Activated naive CD8-positive, alpha-beta T cell treated with anti-CD3 and anti-CD28 coated beads for 36 hours (primary cell): ENCODE results near the gene LRRC52. TPM values are rescaled to one million over a fixed set of nuclear protein-coding genes. Genes with fewer than 3 reads are reported as not detected.

ENCODE experiments used
- DNase-seq: peaks from one replicate; pipeline ENCODE4 v3.0.0; 2021
- H3K27ac Mint-ChIP-seq: one replicate; pipeline ENCODE4 v1.8.0; 2022; ENCODE audit warnings: mild to moderate bottlenecking, moderate library complexity, mixed read lengths
- H3K27me3 Mint-ChIP-seq: one replicate; pipeline ENCODE4 v1.8.0; 2022; ENCODE audit warnings: mild to moderate bottlenecking, mixed read lengths
- H3K36me3 Mint-ChIP-seq: one replicate; pipeline ENCODE4 v1.8.0; 2021; ENCODE audit warnings: mild to moderate bottlenecking, mixed read lengths
- H3K4me1 Mint-ChIP-seq: one replicate; pipeline ENCODE4 v1.8.0; 2021; ENCODE audit warnings: mixed read lengths
- H3K4me3 Mint-ChIP-seq: one replicate; pipeline ENCODE4 v1.8.0; 2022; ENCODE audit warnings: mild to moderate bottlenecking, moderate library complexity, mixed read lengths
- H3K9me3 Mint-ChIP-seq: one replicate; pipeline ENCODE4 v1.8.0; 2022; ENCODE audit warnings: mixed read lengths
- total RNA-seq, 2 experiments: library from RNA; stranded (reverse); gene quantifications; one replicate each; pipeline ENCODE4 v1.2.3, GENCODE V29; 2021

LRRC52 gene
- total RNA-seq, 2 experiments from 2014 or later, result not detected

DNA sequence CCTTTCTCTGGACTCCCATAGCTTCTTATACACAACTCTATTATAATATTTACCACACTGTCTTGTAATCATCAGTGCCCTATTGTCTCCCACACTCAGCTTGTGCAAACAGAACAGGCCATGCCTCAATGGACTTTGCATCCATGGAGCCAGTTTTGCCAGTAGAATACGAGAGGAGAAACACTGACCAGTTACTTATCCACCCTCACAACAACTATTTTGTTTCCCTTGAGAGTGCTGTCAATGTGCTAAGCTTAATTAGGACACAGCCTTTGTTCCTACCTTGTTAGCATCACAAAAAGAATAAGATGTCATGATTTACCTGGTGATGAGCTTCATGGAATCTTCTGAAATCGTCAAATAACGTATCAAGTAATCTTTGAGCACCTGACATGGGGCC, 18.1 kb upstream of the LRRC52 start:
- Mint-ChIP-seq H3K4me3 (no peak overlapping the region), H3K4me1 (no peaks in the 10 kb centered on the region), H3K9me3 (peaks cover 7% of the 10 kb centered on the region), H3K27me3 (peaks cover 41% of the 10 kb centered on the region), H3K36me3 (no peaks in the 10 kb centered on the region), H3K27ac (no peak overlapping the region)
- no peak for DNase-seq

DNA sequence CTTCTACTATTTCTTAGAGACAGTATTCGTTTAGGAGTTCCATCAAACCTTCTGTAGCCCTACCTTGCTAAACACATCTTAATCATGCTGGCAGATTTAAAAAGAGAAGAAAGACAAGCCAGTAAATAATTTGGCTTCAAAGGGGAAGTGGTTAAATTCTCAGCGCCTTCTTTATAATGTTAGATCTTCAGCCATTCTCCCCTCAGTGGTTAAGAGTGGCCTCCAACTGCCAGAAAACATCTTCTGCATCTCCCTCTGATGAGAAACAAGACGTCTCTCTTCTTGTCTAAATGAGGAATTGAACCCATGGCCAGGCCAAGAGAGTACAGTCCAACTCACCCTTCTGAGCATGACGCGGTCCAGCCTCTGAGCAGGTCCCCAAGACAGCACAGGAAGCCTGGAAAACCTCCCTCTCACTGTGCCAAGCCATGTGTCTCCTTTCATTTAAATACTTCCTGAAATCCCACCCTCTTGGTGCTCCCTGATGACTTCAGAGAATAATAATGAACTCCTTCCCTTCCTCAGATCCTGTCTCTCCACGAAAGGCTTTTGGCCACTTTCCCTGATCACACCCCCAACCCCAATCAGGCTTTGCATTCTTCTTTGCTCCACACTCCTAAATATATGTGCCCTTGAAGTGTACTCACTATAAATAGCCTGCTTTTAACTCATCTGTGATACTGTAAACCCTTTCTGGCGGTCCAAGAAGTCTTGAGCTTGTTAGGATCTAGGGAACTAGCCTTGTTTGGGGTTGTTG, 16.4 kb upstream of the LRRC52 start:
- Mint-ChIP-seq H3K4me3 (no peak overlapping the region), H3K4me1 (no peaks in the 10 kb centered on the region), H3K36me3 (no peaks in the 10 kb centered on the region), H3K9me3 (peaks cover under 1% of the 10 kb centered on the region), H3K27ac (no peak overlapping the region), H3K27me3 (peaks cover 39% of the 10 kb centered on the region)
- no peak for DNase-seq

DNA sequence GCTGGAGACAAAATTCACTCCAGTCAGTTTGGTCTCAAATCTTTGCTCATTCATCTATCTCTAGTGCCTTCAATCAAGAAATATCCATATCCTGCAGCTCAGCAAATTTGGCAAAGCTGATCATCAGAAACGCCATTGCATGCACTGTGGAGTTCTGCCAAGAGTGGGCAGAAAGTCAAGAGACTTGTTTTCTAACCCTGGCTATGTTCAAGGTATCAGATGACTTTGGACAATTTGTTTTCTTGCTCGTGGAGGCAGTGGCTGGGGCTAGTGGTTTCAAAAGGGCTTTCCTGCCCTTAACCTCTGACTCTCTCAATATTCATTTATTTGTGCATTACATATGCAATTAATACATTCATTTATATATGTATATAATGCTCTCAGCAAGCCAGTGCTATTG, 12.8 kb upstream of the LRRC52 start:
- no peak overlapping the region for H3K27ac Mint-ChIP-seq
- H3K4me1 Mint-ChIP-seq, result no peaks in the 10 kb centered on the region
- no peaks in the 10 kb centered on the region for H3K9me3 Mint-ChIP-seq
- H3K36me3 Mint-ChIP-seq, result no peaks in the 10 kb centered on the region
- no peak overlapping the region for H3K4me3 Mint-ChIP-seq
- DNase-seq, result no peak
- peaks cover 52% of the 10 kb centered on the region for H3K27me3 Mint-ChIP-seq

DNA sequence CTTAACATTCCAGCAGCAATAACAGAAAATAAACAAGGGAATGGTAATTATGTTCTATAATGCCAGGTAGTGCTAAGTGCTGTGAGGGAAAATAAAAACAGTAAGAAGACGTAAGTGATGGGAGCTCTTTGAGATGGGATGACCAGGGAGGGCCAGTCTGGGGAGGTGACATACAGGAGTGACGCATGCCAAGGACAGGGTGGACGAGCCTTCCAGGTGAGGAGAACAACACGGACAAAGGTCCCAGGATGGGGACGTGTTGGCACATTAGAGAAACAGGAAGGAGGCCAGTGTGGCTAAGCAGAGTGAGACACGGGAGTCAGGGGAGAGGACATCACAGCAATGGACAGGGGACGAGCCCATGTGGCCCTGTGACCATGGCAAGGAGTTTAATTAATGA, 11.7 kb upstream of the LRRC52 start:
- no peak overlapping the region for H3K4me3 Mint-ChIP-seq
- H3K27ac Mint-ChIP-seq, result no peak overlapping the region
- peaks cover 3% of the 10 kb centered on the region for H3K4me1 Mint-ChIP-seq
- no peaks in the 10 kb centered on the region for H3K36me3 Mint-ChIP-seq
- DNase-seq, result no peak
- peaks cover 54% of the 10 kb centered on the region for H3K27me3 Mint-ChIP-seq
- H3K9me3 Mint-ChIP-seq, result no peaks in the 10 kb centered on the region

DNA sequence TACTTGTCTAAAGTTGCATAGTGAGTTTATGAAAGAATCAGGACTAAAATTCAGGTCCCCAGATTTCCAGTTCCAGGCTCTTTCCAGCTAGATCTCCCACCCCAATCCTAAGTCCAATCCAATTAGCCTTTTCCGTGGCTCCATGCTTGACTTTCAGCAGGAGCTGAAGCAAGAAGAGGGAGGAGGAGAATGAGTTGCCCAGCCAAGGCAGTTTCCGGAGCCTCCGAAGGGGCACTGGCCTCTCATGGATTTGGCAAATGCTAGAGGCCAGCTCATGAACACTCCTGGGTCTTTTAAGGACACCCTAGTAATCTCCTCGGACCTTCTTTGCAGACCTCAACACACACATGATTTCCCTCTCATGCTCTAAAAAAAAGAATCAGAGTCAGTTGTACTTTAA, 10.5 kb upstream of the LRRC52 start:
- Mint-ChIP-seq H3K27me3 (peaks cover 54% of the 10 kb centered on the region), H3K4me3 (no peak overlapping the region), H3K27ac (no peak overlapping the region), H3K9me3 (no peaks in the 10 kb centered on the region), H3K36me3 (no peaks in the 10 kb centered on the region), H3K4me1 (peaks cover 6% of the 10 kb centered on the region)
- DNase-seq, result no peak

DNA sequence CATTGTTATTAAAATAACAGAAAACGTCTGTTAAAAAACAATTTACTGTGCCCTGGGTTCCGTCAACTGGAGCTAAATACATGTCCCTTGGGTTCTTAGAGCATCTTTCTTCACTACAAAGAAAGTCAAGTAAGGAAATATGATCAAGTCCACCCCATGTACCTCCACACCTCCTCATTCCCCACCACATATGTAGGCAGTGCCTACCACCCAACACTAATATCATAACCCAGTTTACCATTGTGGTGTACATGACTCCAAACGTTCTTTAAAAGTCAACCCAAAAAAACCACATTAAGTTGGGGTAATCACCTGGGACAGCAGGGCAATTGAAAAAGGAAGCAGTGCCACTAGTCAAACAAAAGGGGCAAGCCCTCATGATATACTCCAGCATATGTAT, 7.8 kb upstream of the LRRC52 start:
- Mint-ChIP-seq H3K4me3 (no peak overlapping the region), H3K36me3 (no peaks in the 10 kb centered on the region), H3K27me3 (peaks cover 64% of the 10 kb centered on the region), H3K9me3 (no peaks in the 10 kb centered on the region), H3K4me1 (peaks cover 6% of the 10 kb centered on the region), H3K27ac (no peak overlapping the region)
- no peak for DNase-seq

DNA sequence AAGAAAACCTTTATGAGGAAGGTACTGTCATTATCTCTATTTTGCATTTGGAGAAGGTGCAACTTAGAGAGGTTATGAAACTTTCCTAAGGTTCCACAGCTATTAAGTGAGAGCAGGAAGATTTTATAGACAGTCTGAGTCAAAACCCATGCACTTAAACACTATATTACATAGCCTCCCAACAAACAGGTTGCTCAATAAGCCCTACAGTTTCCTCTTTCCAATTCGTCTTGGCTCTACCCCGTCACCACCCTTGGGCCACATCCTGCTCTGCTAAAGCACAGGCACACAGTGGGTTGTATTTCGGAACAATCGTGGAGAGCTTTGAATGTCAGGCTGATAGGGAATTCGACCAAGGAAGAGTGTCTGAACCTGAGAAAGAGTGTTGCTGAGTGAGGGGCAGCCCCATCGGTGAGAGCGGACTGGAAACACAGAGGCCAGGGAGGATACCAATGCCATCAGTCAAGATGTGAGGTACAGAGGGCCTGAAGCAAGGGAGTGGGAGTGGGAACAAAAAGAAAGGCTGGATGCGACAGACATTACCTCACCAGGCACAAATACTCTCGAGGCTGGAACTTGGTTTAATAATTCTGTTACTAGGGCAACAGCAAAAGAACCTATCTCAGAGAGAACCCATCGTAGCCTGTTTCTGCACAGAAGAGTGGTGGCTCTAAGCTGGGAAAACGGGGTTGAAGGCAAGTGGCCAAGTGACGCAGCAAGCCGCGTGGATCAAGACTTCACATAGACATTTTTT, 6.3 kb upstream of the LRRC52 start:
- no peak overlapping the region for H3K4me3 Mint-ChIP-seq
- H3K4me1 Mint-ChIP-seq, result peaks cover 6% of the 10 kb centered on the region
- H3K27me3 Mint-ChIP-seq, result peaks cover 65% of the 10 kb centered on the region
- no peak overlapping the region for H3K27ac Mint-ChIP-seq
- H3K9me3 Mint-ChIP-seq, result no peaks in the 10 kb centered on the region
- no peak for DNase-seq
- H3K36me3 Mint-ChIP-seq, result no peaks in the 10 kb centered on the region

DNA sequence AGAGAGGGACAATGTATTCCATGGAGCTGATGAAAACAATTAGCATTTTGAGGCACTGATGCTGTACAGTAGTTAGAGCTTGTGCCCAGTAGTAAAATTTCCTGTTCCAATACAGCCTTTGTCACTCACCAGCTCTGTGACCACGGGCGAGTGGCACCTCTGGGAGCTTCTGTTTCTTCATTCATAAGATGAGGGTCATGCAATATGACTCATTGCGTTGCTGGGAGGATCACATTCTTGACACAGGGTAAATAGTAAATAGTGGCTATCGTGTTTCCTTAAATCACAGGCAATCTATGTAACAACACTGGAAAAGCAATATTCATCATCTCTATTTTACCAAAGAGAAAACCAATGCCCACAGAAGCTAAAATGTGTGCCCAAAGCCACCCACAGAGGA, 4.5 kb upstream of the LRRC52 start:
- Mint-ChIP-seq H3K4me1 (peaks cover 14% of the 10 kb centered on the region), H3K27me3 (peaks cover 64% of the 10 kb centered on the region), H3K36me3 (no peaks in the 10 kb centered on the region), H3K9me3 (no peaks in the 10 kb centered on the region), H3K27ac (no peak overlapping the region), H3K4me3 (no peak overlapping the region)
- DNase-seq, result no peak

DNA sequence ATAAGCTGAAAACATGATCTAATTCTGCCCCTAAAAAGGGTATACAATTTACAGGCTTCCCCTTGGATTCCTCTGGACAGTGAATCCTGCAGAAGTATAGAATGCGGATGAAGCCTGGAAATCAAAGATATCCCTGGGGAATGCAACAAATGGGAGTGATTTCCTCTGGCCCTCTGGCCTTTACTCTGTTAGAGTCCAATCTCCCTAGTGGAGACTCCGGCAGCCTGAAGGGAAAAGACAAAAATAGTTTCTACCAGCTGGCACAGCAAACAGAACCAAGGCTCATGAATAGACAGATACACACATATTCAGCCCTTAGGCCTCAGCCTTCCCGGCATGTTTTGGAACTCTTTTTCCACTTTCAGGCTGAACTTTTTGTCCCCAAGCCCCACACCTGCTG, 3.9 kb upstream of the LRRC52 start:
- H3K4me1 Mint-ChIP-seq, result peaks cover 16% of the 10 kb centered on the region
- no peaks in the 10 kb centered on the region for H3K36me3 Mint-ChIP-seq
- H3K27ac Mint-ChIP-seq, result no peak overlapping the region
- H3K27me3 Mint-ChIP-seq, result peaks cover 67% of the 10 kb centered on the region
- no peaks in the 10 kb centered on the region for H3K9me3 Mint-ChIP-seq
- no peak for DNase-seq
- H3K4me3 Mint-ChIP-seq, result no peak overlapping the region

DNA sequence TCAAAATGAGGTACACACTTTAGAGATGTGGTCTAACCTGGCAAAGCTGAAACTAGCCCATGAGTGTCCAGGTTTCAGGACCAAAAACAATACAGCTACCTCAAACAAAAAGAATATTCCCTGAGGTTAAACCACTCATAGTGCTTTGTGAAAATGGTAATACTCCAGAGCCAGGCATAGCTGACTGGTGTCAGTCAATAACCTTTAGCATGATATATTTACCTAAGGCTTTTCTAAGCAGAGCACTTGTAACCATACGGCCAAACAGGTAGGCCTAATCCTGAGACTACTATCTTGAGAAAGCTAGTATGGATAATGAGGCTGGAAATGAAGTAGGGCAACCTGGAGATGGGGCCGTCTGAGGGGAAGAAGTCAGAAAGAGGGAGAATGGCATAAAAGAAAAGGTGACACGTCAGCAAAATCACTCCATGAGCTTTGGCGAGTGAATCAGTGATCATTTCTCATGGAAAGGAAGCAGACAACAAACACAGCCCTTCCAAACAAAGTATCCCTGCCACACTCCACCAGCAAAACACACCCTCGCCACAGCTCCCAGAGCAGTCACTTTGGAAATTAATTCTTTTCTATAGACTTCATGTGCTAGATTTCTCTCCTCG, 1.7 kb upstream of the LRRC52 start:
- no peak overlapping the region for H3K4me3 Mint-ChIP-seq
- no peaks in the 10 kb centered on the region for H3K9me3 Mint-ChIP-seq
- peaks cover 66% of the 10 kb centered on the region for H3K27me3 Mint-ChIP-seq
- DNase-seq, result no peak
- no peak overlapping the region for H3K27ac Mint-ChIP-seq
- H3K4me1 Mint-ChIP-seq, result peaks cover 13% of the 10 kb centered on the region
- H3K36me3 Mint-ChIP-seq, result no peaks in the 10 kb centered on the region

DNA sequence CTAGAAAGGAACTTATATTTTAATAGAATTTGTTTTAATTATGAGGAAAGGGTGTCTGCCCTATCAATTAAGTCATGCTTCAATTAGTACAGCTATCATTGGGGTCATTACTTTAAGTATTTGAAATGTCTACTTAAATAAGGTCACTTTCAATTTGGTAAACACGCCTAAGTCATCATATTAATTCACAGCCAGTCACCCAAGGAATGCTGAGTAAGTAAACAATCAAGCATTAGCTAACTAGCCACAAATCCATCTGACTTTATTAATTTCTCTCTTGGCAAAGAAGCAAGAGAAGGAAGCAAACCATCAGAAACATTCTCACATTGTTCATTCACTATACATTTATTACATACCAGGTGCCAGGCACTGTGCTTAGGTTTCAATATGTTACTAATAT, 1.2 kb upstream of the LRRC52 start:
- Mint-ChIP-seq H3K36me3 (no peaks in the 10 kb centered on the region), H3K4me3 (no peak overlapping the region), H3K9me3 (no peaks in the 10 kb centered on the region), H3K27me3 (peaks cover 65% of the 10 kb centered on the region), H3K27ac (no peak overlapping the region), H3K4me1 (peaks cover 10% of the 10 kb centered on the region)
- DNase-seq, result no peak

DNA sequence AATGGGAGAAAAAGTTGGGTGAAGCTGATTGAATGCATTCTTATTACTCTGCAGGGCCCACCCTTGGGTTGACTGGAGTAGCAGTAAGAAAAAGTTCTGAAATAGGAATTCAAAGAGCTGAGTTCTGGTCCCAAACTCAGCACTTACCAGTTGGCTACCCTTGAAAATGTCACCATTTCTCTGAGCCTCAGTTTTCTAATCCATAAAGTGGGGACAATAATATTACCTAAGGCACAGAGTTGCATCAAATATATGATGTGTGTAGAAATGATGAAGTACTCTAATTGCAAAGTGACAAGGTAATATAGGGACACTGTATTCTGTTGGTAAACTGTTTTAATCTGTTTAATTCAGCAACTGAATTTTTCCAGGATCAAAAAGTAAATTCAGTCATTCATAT, 1.2 kb downstream of the LRRC52 start:
- Mint-ChIP-seq H3K4me3 (no peak overlapping the region), H3K27ac (no peak overlapping the region), H3K27me3 (peaks cover 51% of the 10 kb centered on the region), H3K36me3 (no peaks in the 10 kb centered on the region), H3K4me1 (peaks cover 10% of the 10 kb centered on the region), H3K9me3 (no peaks in the 10 kb centered on the region)
- no peak for DNase-seq

DNA sequence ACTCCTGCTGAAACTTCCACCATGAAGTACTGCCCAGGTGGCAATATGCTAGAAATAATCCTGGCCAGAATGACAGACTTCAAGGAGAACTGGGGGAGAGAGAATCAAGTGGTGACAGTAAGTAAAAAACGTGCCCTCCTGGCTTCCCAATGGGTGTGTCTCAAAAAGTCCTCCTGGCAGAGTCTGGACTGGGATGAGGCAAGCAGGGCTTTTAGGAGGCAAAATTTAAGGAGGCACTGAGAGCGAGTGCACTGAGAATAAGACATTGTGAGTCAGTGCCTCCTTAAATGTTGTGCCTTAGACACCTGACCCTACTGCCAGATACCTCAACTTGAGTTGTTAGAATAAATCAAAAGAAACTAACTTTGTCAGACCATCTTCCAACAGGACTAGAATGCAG, 2.2 kb downstream of the LRRC52 start:
- Mint-ChIP-seq H3K27me3 (peaks cover 45% of the 10 kb centered on the region), H3K4me3 (no peak overlapping the region), H3K36me3 (no peaks in the 10 kb centered on the region), H3K27ac (no peak overlapping the region), H3K4me1 (peaks cover 10% of the 10 kb centered on the region), H3K9me3 (no peaks in the 10 kb centered on the region)
- DNase-seq, result no peak

DNA sequence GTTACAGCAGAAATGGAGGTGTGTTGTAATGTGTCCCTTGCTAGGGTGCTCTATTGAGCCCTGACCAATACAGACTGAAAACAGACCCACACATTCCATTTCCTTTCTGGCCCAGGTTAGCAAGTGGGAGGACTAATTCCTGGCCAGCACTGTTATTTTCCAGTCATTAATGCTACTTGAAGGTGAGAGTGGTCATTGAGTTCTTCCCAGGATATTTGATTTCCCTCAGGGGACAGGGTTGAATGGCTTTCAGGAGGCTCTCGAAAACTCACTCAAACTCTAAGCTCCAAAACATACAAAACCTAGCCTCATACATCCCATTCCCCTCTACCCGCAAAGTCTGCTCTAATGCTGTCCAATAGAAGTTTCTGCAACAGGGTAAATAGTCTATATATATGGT, 6.2 kb downstream of the LRRC52 start:
- no peak for DNase-seq
- H3K27ac Mint-ChIP-seq, result no peak overlapping the region
- no peaks in the 10 kb centered on the region for H3K9me3 Mint-ChIP-seq
- no peak overlapping the region for H3K4me3 Mint-ChIP-seq
- no peaks in the 10 kb centered on the region for H3K36me3 Mint-ChIP-seq
- no peaks in the 10 kb centered on the region for H3K4me1 Mint-ChIP-seq
- H3K27me3 Mint-ChIP-seq, result peaks cover 22% of the 10 kb centered on the region

DNA sequence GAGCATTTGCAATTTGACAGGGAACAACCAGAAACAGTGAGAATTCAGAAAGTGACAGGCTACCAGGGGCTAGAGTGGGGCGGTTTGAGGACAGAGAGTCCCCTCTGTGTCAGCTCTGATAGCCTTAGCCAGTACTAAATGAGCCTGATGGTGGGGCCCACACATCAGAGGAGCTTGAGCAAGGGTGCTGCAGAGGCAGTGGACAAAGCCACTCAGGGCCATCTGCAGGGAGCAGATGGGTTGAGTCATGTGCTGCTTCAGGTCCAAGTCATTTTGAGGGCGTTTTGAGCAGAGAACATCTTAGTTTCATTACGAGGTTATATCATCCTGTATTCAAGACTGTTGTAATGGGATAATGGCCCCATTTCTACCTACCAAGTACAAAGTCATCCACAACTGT, 7.7 kb downstream of the LRRC52 start:
- no peaks in the 10 kb centered on the region for H3K36me3 Mint-ChIP-seq
- peaks cover 14% of the 10 kb centered on the region for H3K27me3 Mint-ChIP-seq
- no peak for DNase-seq
- H3K27ac Mint-ChIP-seq, result no peak overlapping the region
- no peaks in the 10 kb centered on the region for H3K9me3 Mint-ChIP-seq
- no peaks in the 10 kb centered on the region for H3K4me1 Mint-ChIP-seq
- no peak overlapping the region for H3K4me3 Mint-ChIP-seq
